Ovary (tissue), 3 donors: ENCODE results near the gene RBM47.

Experiments used
- CTCF ChIP-seq, 3 donors: fragments of 450-650 bp in 2 of 3; fragments of 200-600 bp in 1 of 3; IDR thresholded peaks; one replicate each; pipeline versions ENCODE4 v1.5.1 to v1.8.0; 2016 to 2022; ENCODE audit warnings: antibody characterized with exemption in 3 of 3, mild to moderate bottlenecking in 1 of 3
- EP300 ChIP-seq: sonication (generic); formaldehyde crosslinking; IDR thresholded peaks from one replicate; pipeline ENCODE4 v1.6.1; 2017; ENCODE audit warnings: antibody characterized with exemption
- POLR2A ChIP-seq: fragments of 450-650 bp; IDR thresholded peaks from one replicate; pipeline ENCODE4 v1.6.1; 2017; ENCODE audit warnings: antibody characterized with exemption, mild to moderate bottlenecking, moderate library complexity
- donor health status: DM: no; HTN: no; CAD: no.

GRCh38 chr4:40515037-40515397 is 114.6 kb downstream of the RBM47 start:
- no peak for TF ChIP-seq CTCF (IDR thresholded peaks at IDR 0.05)
- no peak for TF ChIP-seq POLR2A
- no peak for TF ChIP-seq EP300
